ENCODE data around the gene SPECC1L.
"Not testable (repeated sequence)": the region's sequence is repeated elsewhere in the genome, so short reads cannot be mapped to it uniquely, and the experiment has no call there.

The SPECC1L gene

DNA sequence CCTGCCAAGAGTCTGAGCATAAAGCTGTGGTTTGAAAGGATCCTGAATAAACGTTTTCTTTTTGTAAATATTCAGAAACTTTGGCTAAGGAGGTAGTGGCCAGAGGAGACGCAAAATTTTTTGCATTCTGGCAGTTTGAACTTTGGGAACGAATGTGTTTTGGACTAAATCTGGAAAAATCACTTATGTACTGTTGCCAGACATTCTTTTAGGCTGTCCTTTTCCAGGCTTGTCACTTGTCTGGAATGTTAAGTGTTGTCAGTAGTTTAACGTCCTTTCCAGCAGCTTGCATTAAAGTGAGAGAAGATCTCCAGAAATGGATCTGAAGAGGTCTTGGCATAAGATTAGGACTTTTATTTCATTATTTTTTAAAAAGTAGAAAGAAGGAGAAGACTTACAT, 18.5 kb downstream of the SPECC1L start:
- no peak for DNase-seq

DNA sequence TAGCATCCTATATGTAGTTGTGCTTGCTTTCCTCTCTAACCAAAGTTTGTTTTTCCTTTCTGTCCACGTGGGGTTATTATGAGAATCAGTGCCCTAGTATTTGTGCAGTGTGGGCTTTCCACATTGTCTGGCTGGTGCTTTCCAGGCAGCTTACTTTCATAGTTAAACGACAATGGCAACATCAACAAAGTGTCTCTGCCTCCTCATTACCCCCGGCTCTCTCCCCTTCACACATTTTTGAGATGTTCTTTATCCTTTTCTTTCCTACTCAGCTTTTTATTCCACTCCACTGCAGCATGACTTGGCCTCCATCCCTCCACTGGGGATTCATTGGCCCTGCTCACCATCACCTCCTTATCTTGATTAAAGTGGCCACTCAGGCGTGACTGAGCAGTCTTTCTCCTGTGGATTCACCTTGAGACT, 19.1 kb downstream of the SPECC1L start:
- no peak for DNase-seq

- no peak for DNase-seq
These were observed 19.8 kb downstream of the SPECC1L start for GRCh38 chr22:24290459-24290858.

DNA sequence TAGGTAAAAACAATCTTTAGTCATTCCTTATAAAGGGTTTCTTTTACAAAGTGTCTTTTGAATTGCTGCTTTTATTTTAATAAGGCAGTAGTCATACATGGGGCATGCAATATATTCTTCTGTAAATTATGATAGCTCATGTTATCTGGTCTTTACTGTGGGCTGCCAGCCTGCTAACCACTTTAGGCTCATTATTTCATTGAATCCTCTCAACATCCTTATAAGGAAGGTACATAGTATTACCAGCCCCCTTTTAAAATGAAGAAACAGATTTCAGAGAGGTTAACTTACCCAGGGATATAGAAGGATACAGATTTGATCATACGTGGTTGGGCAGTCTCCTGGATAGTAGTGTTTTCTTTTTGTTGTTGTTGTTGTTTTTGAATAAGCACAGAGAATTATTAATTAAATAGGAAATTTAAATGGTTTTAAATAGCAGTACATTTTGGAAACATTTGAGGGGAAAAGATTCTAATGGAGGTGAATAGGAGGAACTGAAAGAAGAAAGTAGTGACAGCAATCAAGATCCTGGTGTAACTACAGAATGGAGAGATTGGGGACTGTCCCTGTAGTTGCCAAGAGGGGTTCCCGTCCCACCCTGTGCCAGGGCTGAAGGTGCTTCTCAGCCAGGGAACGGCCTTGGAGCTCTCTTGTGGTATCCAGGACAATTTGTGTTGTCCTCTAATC, 21.0 kb downstream of the SPECC1L start:
- no peak for DNase-seq

DNA sequence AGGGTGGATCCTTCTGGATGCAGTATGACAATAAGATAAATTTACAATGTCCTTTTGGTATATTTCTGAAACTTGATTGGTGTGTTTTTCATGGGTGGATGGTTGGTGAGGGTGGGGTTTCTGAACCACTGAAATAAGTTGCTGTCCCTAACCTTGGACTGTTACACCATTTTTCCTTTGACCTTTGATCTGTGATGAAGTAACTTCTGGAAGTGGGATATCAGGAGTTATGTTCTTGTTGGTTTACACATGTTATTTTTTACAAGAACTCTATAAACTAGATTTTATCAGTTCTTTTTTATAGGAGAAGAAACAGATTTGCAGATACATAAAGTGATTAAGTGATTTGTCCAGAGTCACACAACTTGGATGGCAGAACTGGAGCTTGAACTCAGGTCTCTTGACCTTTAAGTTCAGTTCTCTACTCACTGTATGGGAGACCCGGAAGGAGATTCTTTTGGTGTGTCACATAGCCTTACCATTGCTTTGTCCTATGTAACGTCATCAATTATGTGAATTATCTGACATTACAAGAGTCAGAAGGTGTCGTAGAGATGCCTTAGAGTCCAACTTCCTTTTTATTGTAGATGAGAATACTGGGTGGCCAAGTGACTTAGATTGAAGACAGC, 21.7 kb downstream of the SPECC1L start:
- not testable (repeated sequence) for DNase-seq

DNA sequence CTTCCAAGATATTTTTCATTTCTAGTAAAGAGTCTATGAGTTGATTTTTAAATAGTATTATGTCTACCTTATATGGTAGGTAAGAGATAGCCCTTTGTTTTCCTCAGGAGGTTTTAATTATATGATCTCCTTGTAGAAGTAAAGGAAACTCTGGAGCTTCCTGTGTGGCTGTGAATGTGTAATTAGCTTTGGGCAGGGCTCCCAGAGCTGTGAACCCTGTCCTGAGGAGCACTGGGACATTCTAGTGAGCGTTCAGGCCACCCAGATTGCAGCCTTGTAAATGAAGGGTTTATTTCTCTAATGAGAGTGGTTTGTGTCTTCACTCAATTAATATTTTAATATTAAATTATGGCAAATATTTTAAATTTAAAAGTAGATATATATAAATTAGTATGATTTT, 24.3 kb downstream of the SPECC1L start:
- not testable (repeated sequence) for DNase-seq

GRCh38 chr22:24298497-24299155, 28.0 kb downstream of the SPECC1L start:
- not testable (repeated sequence) for DNase-seq

- DNase-seq, result not testable (repeated sequence)
These were observed 29.9 kb downstream of the SPECC1L start for GRCh38 chr22:24300522-24300921.

- DNase-seq, result no peak
These were observed 32.0 kb downstream of the SPECC1L start for GRCh38 chr22:24302591-24302990.

GRCh38 chr22:24303007-24303406, 32.4 kb downstream of the SPECC1L start:
- no peak for DNase-seq

DNA sequence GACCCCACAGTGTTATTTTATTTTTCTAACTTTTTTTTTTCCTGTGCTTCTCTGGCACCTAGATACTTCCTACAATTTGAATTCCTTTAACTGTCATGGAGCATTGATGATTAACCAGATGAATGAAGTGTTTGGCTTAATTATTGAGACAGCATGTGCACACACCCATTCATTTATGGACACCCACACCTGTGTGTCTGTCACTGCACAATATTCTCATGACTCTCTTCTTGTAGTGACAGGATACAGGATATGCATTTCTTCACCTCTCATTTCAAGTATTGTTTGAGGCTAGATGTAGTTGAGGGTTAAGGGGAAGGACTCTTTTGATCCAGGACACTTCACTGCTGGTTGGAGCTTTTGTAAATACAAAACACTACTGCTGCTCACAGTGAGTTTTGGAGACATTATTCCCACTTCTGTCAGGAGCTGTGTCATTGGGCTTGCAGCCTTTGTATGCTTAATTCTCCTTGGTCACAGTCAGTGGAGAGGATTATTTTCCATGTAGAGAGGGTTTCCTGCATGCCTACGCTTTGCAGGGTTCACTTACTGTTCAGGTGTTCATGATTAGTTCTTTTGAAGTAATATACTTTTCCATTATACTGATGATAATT, 33.5 kb downstream of the SPECC1L start:
- DNase-seq, result no peak

DNA sequence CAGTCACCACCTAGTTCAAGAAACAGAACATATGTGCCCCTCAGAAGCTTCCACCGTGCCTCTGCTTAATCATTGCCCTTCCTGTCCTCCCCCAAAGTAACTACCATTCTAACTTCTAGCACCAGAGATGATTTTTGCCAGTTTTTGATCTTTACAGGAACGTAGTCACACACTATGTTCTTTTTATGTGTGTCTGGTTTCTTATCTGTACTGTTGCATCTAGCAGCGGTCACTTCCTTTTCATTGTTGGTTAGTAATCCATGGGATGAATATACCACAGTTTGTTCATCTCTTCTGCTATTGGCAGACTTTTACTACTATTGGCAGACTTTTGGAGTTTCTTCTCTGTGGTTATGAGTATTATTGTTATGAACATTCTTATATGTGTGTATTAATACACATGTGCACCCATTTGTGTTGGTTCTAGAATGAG, 34.6 kb downstream of the SPECC1L start:
- no peak for DNase-seq

DNA sequence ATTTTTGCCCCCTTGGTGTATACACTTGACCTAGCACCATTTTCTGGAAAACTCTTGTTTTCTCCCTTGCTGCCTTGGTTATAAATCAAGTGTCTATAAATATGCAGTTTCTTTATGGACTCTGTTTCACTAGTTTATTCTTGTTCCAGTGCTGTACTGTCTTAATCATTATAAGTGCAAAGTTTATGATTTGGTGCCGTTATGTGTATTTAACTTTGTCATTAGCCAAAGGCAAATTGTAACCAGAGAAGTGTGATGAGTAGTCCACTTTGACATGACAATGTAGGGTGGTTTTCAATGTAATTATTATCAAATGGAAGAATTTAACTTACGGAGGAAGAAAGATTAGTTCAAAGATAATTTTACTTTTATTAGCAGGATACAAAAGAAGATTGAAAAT, 40.3 kb downstream of the SPECC1L start:
- DNase-seq, result no peak

DNA sequence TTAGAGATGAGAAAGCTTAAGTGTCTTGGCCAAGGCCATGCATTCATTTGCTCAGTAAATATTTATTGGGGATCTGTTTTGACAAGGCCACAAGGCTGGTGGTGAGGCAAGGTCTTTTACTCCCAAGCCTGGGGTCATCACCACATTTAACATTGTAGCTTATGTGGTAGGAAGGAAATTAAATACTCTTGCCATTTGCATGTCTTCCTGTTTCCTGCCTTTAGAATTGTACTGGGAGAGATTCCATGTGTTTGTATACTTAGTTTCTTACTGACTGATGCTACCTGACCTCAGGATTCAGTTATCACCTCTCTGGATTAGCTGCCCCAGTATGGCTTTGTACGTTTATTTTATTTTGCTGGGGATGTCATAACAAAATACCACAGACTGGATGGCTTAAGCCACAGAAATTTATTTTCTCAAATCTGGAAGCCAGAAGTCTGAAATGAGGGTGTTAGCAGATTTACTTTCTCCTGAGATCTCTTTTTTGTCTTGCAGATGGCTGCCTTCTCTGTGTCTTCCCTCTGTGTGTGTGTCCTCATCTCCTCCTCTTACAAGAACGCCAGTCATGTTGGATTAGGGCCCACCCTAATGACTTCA, 44.8 kb downstream of the SPECC1L start:
- DNase-seq, result no peak

- not testable (repeated sequence) for DNase-seq
These were observed 45.6 kb downstream of the SPECC1L start for GRCh38 chr22:24316264-24316663.

- DNase-seq, result not testable (repeated sequence)
These were observed 46.9 kb downstream of the SPECC1L start for GRCh38 chr22:24317511-24317910.

GRCh38 chr22:24319451-24319850, 48.8 kb downstream of the SPECC1L start:
- DNase-seq, result no peak

DNA sequence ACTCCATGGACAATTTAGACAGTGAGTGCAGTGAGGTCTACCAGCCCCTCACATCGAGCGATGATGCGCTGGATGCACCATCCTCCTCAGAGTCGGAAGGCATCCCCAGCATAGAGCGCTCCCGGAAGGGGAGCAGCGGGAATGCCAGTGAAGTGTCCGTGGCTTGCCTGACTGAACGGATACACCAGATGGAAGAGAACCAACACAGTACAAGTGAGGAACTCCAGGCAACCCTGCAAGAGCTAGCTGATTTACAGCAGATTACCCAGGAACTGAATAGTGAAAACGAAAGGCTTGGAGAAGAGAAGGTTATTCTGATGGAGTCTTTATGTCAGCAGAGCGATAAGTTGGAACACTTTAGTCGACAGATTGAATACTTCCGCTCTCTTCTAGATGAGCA, 51.4 kb downstream of the SPECC1L start:
- no peak for DNase-seq

GRCh38 chr22:24322522-24322921, 51.9 kb downstream of the SPECC1L start:
- DNase-seq, result no peak

GRCh38 chr22:24323233-24323632, 52.6 kb downstream of the SPECC1L start:
- no peak for DNase-seq

GRCh38 chr22:24323695-24324094, 53.1 kb downstream of the SPECC1L start:
- DNase-seq, result no peak

GRCh38 chr22:24324137-24324536, 53.5 kb downstream of the SPECC1L start:
- no peak for DNase-seq

DNA sequence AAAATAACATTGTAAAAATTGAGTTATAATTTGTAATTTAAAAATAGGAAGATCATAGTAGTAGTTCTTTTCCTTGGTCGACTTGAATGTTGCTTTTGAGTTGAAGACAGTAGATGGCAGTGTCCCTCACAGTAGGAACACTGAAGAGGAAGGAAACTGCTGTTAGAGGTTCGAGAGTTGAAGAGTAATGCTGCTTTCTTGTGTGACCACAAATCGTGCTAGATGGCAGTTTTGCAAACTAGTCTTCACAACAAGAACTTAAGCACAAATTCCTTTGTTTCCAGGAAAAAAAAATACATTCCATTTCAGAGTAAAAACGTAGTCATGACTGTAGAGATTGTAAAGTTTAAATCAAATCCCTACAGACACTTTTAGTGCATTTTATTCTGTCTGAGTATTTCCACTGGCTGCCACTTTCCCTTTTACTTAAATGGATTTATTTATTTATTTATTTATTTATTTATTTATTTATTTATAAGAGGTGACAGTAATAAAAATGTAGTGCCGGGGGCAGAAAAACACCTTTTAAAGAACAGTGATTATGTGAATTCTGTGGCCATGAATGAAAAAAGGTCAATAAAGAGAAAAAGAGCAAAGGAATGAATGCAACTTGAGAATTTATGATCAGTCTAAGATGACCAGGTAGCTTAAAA, 54.6 kb downstream of the SPECC1L start:
- no peak for DNase-seq

Data from NCI-H187 (cell line).